NCI-H446 treated with DMSO at 0.1 percent for 48 hours (cell line): ENCODE results near the gene SLC7A6.

Source experiments
- DNase-seq: peaks from one replicate; lab custom pipeline; 2025; lab: John Stamatoyannopoulos, UW

SLC7A6 gene

DNA sequence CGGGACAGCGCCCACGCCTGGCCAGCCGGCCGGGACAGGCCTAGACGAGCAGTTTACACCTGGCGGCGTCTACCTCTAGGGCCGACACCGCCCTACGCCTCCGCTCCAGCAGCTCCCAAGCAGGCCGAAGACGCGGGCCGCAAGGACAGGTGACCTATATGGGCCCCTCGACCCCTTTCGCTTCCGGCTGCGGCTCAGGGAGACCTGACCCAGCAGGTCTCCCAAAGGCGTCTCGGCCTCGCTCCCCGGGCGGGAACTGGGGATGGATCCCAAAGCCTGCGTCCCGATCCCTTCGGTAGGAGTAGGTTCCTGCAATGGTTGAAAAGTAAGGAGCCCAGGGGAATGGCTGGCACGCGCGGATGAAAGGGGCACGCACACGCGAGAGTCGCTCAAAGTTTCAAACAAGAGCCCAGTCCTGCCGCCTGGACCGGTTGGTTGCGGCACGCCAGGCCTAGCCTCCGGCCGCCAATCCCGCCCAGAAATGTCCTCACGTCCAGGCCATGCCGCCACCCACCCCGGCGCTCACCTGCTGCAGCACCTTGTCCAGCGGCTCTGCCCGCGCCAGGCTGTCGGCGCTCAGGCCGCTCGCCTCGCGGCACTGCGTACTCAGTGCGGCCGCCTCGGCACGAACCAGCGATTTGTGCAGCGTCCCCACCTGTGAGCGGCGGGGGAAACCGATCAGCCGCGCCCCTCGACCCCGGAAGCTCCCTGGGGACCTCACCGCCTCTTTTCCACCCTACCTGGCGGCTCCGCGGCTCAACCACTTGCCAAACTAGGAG, 29.0 kb upstream of the SLC7A6 start:
- DNase-seq: no peak

DNA sequence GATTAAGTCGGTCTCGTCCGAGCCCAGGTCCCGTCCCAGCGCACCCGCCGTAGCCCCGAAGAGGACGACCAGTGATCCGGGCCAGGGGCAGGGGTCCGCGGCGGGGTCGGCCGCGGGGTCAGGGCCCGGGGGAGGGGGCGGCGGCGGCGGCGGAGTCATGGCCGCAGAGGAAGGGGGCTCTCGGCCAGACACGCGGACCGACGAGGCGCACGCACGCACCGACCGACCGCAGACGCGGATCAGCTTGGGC, 28.5 kb upstream of the SLC7A6 start, which contains the start of gene ESRP2:
Gene ESRP2 (minus strand): TSS at position 241 of the 250 bp plus-strand sequence. CDS start 82 bp downstream, at position 159.
- DNase-seq: no peak

GRCh38 chr16:68236137-68236825, 28.0 kb upstream of the SLC7A6 start:
- DNase-seq: no peak

DNA sequence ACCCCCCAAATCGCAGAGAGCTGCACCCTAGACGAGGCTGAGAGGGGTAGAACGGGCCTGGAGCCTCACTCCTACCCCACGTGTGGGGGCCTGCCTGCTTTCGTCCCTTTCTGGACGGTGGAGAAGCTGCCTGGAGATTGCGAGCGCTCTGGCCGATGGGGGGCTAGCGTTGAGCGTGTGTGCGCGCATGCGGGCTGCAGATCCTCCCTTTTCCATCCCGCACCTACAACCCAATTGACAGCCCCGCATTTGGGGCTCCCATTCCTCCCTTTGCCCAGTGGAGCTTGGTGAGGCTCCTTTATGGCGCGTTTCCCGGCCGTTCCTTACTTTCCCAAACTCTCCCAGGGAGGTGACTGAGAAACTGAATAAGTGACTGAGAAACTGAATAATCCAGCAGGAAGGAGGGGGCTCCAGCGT, 27.5 kb upstream of the SLC7A6 start:
- DNase-seq: no peak

DNA sequence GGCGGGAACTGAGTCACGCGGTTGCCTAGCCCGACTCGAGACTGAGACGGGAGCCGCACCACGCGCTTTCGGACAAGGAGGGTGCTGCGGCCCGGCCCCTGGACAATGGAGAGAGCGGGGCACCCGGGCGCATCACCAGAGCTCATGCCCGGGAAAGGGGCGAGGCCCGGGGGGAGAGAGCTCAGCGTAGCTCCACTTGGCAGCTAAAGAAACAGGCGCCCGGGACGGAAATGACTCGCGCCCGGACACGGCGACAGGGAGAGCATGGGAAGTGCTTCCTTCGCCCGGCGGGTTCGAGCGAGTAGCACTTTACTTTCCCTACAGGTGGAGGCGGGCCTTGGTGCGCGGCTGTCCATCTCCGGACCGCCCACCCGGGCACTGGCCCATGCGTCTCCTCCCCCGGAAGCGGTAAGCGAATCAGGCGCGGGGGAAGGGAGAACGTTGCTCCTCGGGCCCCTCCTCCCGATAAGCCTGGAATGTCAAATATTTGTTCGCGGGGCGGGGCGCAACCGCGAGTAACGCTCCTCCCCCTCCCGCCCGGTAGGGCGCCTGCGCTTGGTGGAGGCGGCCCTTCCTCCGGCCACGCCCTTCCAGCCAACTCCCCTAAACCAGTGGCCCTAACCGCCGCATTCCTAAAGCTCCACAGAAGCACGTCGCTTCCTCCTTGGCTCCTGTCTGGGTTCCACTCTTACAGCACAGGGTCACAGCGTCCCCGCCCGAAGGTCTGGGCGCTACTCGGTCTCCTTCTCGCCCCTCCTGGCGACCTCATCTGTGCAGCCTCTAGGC, 26.9 kb upstream of the SLC7A6 start:
- DNase-seq: no peak

GRCh38 chr16:68238029-68238345, 26.3 kb upstream of the SLC7A6 start:
- no peak for DNase-seq

- no peak for DNase-seq
These were observed 22.2 kb upstream of the SLC7A6 start for GRCh38 chr16:68242085-68242484.

DNA sequence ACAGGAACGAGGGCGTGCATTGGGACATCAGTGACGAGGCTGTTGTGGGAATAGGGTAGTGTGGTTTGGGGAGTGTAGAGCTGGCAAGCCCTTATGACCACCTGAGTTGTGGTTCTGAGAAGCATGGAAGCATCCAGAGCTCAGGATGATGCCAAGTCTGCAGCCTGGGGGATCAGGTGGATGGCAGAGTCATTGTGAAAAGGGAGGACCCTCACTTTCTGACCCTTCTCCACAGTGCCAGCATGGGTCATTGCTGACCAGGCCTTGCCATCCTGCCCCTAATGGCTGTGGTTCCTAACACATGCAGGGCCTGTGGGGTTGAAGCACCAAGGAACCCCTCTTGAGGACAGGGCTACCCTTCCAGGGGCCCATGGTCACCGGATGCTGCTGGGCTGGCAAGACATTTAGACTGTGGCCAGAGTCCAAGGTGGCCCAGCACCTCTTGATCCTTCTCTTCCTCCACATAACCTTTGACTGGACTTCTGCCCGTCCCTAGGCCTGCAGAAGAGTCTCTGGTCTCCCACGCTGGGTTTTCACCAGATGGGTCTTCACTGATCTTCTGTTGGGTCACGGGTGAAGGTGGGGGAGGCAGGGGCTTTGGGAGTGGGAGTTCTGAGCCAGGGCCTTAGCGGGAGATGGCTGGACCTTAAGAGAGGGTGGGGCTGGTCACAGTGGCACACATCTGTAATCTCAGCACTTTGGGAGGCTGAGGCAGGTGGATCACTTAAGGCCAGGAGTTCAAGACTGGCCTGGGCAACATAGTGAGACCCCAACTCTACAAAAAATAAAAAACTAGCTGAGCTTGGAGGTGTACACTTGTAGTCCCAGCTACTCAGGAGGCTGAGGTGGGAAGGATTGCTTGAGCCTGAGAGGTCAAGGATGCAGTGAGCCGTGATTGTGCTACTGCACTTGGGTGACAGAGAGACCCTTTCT, 21.1 kb upstream of the SLC7A6 start:
- DNase-seq: no peak

DNA sequence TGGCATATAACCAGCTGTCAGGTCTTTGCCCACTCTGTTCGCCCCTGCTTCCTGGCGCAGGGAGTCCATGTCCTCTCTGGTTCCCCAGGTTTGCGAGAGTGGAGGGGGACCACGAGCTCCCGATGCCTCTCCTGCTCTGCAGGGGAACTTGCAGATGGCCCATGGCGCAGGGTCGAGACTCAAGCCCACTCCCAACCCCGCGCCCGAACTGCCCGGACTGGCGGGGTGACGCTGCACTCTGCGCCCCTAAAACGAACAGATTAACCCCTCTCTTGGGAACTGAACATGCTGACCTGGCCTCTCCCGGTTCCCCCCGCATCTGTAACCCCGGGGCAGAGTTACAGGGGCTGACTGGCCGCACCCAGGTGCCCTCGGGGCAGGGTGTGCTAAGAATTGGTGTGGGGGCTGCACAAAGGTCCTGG, 19.8 kb upstream of the SLC7A6 start:
- DNase-seq: no peak

GRCh38 chr16:68244903-68245853, 19.1 kb upstream of the SLC7A6 start, which contains the start of gene PLA2G15:
Gene PLA2G15 (plus strand): TSS chr16:68245373. CDS start chr16:68245427, 54 bp downstream.
- peak; percentile 49 for DNase-seq

DNA sequence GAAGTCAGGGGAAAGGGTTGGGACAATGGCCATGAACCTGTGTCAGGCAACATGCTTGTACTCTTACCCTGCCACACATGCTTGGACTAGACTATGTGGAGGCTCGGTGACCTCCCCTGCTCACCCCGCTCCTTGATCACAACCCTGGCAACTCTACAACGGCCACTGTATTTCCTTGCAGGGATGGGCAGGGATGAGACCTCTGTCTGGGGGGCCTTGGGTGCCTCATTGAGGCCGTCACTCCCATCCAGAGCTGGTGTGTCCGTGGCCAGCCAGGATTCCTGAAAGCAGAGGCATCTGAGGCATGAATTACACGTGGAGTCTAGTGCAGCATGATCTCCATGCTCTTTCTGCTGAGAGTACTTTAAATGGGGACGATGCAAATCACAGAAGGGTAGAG, 18.2 kb upstream of the SLC7A6 start:
- no peak for DNase-seq

DNA sequence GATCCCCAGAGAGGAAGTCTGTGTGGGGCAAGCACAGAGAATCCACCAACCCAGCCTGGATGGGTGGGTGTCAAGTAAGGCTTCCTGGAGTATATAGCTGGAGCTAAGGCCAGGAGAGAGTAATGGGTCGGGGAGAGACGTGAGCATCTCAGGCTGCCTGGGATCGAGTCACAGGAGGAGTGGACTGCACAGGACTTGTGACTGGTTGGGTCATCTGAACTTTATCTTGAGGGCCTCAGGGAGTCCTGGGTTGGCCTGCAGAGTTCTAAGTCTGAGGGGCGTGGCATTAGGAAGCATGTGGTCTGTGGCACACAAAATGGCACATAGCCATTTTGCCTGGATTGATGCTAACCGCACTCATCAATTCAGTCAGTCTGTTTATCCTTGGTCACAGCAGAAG, 17.7 kb upstream of the SLC7A6 start:
- DNase-seq: no peak

DNA sequence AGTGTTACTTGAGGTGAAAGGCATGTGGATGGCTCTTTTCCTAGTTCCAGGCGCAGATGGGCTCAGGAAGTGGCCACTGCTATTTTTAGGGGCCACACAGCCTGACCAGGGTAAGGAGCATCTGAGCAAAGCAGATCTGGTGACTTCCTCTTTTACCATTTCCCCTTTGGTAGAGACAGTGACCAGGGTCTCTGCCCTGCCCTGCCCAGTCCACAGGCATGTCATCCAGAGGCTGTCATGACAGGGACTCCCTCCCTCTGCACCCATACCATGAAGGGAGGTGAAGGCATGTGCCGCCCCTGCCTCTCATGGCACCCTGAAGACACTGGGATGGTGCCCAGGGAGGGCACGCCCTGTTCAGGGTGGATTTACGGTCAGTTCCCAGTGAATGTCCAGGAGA, 16.9 kb upstream of the SLC7A6 start:
- DNase-seq: no peak

- DNase-seq: no peak
These were observed 16.4 kb upstream of the SLC7A6 start for GRCh38 chr16:68247932-68248331.

DNA sequence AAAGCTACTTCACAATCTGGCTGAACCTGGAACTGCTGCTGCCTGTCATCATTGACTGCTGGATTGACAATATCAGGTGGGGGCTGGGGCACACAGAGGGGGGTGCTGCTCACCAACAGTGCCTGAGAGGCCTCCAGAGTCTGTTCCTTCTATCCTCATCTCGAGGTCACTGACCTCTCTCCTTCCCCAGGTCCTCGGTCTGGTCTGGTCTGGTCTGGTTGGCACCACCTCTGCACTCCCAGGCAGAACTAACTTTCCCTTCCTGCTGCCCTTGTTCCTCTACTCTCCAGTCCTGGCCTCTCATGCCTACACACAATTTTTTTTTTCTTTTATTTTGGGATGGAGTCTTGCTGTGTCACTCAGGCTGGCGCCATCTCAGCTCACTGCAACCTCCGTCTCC, 15.0 kb upstream of the SLC7A6 start:
- DNase-seq: no peak

DNA sequence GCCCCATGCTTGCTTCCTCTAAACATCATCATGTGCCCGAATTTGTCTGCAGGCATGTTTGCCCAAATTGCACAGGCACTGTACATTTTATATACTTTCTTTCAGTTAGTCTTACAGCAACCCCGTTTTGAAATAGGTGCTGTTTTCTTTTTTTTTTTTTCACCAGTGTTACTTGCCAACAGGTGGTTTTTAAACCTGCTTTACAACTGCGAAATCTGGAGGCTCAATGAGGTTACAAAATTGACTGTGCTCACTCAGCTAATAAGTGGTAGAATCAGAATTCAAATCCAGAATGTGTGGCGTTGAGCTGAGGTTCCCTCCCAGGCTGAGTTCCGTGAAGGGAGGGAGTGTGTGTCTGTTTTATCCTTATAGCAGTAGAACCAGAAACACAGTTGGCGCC, 13.4 kb upstream of the SLC7A6 start:
- no peak for DNase-seq

GRCh38 chr16:68251832-68252231, 12.5 kb upstream of the SLC7A6 start:
- no peak for DNase-seq

- DNase-seq: no peak
These were observed 11.9 kb upstream of the SLC7A6 start for GRCh38 chr16:68252383-68252782.

DNA sequence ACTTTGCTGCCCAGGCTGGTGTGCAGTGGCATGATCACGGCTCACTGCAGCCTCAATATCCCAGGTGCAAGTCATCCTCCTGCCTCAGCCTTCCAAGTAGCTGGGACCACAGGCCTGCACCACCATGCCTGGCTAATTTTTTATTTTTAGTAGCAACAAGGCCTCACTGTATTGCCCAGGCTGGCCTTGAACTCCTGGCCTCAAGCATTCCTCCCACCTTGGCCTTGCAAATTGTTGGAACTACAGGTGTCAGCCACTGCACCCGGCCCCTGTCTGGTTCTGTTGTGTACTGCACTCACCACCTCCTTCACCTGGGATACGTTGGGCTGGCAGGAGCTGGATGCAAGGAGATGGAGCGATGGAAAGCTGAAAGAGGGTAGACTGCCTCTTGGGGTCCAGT, 10.6 kb upstream of the SLC7A6 start:
- no peak for DNase-seq

GRCh38 chr16:68255712-68256111, 8.6 kb upstream of the SLC7A6 start:
- no peak for DNase-seq
